Thyroid gland (tissue), 4 donors: ENCODE results near the gene HIVEP3.

Source experiments
- CTCF ChIP-seq, 6 experiments: fragments of 200-600 bp in 3 of 6; fragments of 450-650 bp in 3 of 6; sonication (generic) in 3 of 6; IDR thresholded peaks; one replicate each; pipeline ENCODE4 v1.5.1; 2016 to 2019; ENCODE audit warnings: antibody characterized with exemption in 6 of 6, mild to moderate bottlenecking in 2 of 6, inconsistent platforms in 1 of 6, moderate library complexity in 1 of 6
- POLR2A ChIP-seq, 2 donors: fragments of 450-650 bp; IDR thresholded peaks; one replicate each; pipeline ENCODE4 v1.6.1; 2017; ENCODE audit warnings: antibody characterized with exemption in 2 of 2, mild to moderate bottlenecking in 2 of 2, moderate library complexity in 1 of 2

GRCh38 chr1:41656825-41657500, 261.8 kb downstream of the HIVEP3 start:
- TF ChIP-seq CTCF (IDR thresholded peaks at IDR 0.05) (no peak), POLR2A (IDR thresholded peaks at IDR 0.05) (no peak)
